Measurements from ENCODE around the gene CUL1. TPM values are rescaled to one million over a fixed set of nuclear protein-coding genes. Genes with fewer than 3 reads are reported as not detected.

The CUL1 gene
- total RNA-seq, 1 donor from 2014 or later, result 38.5 TPM

DNA sequence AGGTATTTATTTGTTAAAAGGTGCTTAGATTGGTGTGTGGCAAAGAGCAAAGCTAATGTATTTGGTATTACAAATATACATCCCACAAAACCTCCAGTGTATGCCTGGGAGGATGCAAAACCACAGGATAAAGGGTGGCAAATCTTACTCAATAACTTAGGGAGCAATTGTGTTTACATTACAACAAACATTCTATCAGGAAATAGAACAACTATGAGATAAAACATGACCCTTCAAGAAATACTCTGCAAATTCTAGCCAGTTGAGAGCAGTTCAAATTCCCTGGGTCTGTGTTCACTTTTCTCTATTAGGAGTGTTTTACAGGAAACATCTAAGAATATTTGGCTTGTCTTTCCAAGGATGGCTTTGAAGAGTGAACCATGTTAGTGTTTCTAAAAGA is 64.9 kb downstream of the CUL1 start:
- DNase-seq (ENCODE audit: extremely low spot score in 2 of 2), result no peak
- no peak overlapping the region for H3K27ac ChIP-seq
- H3K27me3 ChIP-seq, result no peaks in the 10 kb centered on the region
- no peaks in the 10 kb centered on the region for H3K4me1 ChIP-seq
- H3K4me3 ChIP-seq, result no peak overlapping the region
- no peaks in the 10 kb centered on the region for H3K9me3 ChIP-seq
- H3K36me3 ChIP-seq, result peaks cover 0 to 32% of the 10 kb centered on the region in 2 donors
- intact Hi-C loops (cut with DNase I), result no loop called here
- TF ChIP-seq POLR2A (IDR thresholded peaks at IDR 0.05) (no peak), POLR2AphosphoS5 (IDR thresholded peaks at IDR 0.05; ENCODE audit: insufficient read depth in 1 of 2, low read depth in 1 of 2) (no peak)
- TF ChIP-seq, protein P1, sequence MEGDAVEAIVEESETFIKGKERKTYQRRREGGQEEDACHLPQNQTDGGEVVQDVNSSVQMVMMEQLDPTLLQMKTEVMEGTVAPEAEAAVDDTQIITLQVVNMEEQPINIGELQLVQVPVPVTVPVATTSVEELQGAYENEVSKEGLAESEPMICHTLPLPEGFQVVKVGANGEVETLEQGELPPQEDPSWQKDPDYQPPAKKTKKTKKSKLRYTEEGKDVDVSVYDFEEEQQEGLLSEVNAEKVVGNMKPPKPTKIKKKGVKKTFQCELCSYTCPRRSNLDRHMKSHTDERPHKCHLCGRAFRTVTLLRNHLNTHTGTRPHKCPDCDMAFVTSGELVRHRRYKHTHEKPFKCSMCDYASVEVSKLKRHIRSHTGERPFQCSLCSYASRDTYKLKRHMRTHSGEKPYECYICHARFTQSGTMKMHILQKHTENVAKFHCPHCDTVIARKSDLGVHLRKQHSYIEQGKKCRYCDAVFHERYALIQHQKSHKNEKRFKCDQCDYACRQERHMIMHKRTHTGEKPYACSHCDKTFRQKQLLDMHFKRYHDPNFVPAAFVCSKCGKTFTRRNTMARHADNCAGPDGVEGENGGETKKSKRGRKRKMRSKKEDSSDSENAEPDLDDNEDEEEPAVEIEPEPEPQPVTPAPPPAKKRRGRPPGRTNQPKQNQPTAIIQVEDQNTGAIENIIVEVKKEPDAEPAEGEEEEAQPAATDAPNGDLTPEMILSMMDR (IDR thresholded peaks at IDR 0.05), result no peak

DNA sequence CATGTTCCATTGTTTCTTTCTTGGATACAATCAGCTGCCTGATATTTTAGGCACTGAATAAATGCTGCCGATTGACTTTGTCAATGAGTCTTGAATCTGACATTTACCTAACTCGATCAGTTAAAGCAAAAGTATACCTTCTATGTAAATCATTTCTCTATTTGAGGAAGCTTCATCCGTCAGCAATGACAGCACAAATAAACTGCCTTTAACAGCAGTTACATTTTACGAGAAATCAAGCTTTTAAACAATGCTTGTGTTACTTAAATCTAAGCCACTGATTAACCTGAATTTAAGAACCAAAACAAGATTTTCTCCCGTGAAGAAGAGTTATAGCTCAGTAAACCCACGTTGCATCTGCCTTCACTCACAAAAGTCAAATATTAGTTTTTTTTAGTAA is 71.3 kb downstream of the CUL1 start:
- Histone ChIP-seq H3K27me3 (no peaks in the 10 kb centered on the region), H3K9me3 (no peaks in the 10 kb centered on the region), H3K4me1 (no peaks in the 10 kb centered on the region), H3K27ac (no peak overlapping the region), H3K4me3 (no peak overlapping the region), H3K36me3 (peaks cover 0 to 59% of the 10 kb centered on the region in 2 donors)
- TF ChIP-seq POLR2AphosphoS5 (IDR thresholded peaks at IDR 0.05; ENCODE audit: insufficient read depth in 1 of 2, low read depth in 1 of 2), result no peak
- TF ChIP-seq, protein P1 (IDR thresholded peaks at IDR 0.05), result no peak
- no peak for TF ChIP-seq POLR2A (IDR thresholded peaks at IDR 0.05)
- DNase-seq (ENCODE audit: extremely low spot score in 2 of 2), result no peak
- intact Hi-C loops (cut with DNase I), result no loop called here

DNA sequence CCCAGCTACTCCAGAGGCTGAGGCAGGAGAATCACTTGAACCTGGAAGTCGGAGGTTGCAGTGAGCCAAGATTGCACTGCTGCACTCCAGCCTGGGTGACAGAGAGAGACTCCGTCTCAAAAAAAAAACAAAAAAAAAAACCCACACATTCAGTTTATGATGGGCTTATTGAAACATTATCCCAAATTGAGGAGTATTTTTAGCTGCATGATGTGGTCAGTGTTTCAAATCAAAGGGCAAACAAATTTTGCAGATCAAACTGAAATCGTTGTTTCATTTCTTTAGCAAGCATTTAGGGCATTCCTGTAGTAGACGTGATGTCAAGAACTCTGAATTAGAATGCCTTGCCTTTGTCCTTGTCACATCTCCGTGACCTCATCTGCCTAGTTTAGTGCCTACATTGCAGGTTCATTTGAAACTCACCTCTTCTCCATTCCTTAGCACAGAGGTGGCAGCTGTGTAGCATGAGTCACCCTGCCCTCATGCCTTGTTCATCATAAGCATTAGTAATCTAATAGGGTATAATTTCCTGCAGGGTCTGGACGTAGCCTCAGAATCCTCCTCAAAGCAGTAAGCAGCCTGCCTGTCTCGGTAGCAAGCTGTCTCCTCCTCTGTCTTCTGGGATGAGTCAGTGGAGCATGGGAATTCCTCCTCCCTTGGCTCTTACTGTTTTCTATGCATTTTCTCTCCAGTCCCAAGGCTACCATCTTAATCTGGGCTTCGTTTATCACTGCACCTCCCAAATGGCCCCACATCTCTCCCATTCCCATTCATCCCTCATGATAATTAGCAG is 73.8 kb downstream of the CUL1 start:
- TF ChIP-seq, protein P1 (IDR thresholded peaks at IDR 0.05), result no peak
- TF ChIP-seq POLR2A (IDR thresholded peaks at IDR 0.05) (no peak), POLR2AphosphoS5 (IDR thresholded peaks at IDR 0.05; ENCODE audit: insufficient read depth in 1 of 2, low read depth in 1 of 2) (no peak)
- Histone ChIP-seq H3K36me3 (peaks cover 0 to 50% of the 10 kb centered on the region in 2 donors), H3K9me3 (no peaks in the 10 kb centered on the region), H3K27me3 (no peaks in the 10 kb centered on the region), H3K4me1 (no peaks in the 10 kb centered on the region), H3K4me3 (no peak overlapping the region), H3K27ac (no peak overlapping the region)
- no peak for DNase-seq (ENCODE audit: extremely low spot score in 2 of 2)
- intact Hi-C loops (cut with DNase I), result no loop called here

DNA sequence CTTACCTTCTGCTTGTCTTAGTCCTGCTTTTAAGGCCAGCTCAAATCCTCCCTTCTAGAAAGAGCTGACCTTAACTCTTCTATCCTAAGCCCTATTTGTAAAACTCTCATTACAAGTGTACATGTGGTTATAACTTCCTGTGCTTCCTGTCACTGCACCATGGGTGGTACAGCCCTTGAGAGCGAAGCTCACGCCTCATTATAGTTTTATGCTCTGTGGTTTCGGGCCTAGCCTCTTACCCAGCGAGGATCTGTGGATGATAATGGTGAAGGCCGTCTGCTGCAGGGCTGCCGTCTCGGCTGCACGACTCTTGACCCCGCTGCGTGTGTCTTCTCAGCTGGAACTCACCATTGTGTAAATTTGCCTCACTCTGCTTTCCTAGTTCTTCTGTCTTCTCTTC is 74.6 kb downstream of the CUL1 start:
- Histone ChIP-seq H3K9me3 (no peaks in the 10 kb centered on the region), H3K4me3 (no peak overlapping the region), H3K36me3 (peaks cover 0 to 45% of the 10 kb centered on the region in 2 donors), H3K27me3 (no peaks in the 10 kb centered on the region), H3K4me1 (no peaks in the 10 kb centered on the region), H3K27ac (no peak overlapping the region)
- no peak for DNase-seq (ENCODE audit: extremely low spot score in 2 of 2)
- intact Hi-C loops (cut with DNase I), result no loop called here
- TF ChIP-seq POLR2A (IDR thresholded peaks at IDR 0.05) (no peak), POLR2AphosphoS5 (IDR thresholded peaks at IDR 0.05; ENCODE audit: insufficient read depth in 1 of 2, low read depth in 1 of 2) (no peak)
- TF ChIP-seq, protein P1 (IDR thresholded peaks at IDR 0.05), result no peak

DNA sequence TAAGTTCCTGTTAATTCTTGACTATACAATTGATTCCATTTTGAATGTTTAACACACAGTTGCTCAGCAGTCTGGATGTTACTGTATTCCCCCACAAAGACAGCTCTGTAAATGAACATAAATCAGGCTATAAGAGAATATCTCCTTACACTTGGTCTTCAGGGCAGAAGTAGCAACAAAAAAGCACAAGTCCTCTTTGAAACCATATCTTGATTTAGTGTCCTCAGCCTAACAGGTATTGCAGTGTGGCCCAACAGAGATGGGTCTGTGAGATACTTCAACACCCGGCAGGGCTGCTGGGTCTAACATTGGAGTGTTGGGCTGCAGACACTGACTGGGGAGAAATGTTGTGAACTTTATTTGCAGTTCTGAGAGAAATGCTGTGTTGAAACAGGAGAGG is 75.8 kb downstream of the CUL1 start:
- H3K27ac ChIP-seq, result no peak overlapping the region
- H3K27me3 ChIP-seq, result no peaks in the 10 kb centered on the region
- TF ChIP-seq POLR2A (IDR thresholded peaks at IDR 0.05) (no peak), POLR2AphosphoS5 (IDR thresholded peaks at IDR 0.05; ENCODE audit: insufficient read depth in 1 of 2, low read depth in 1 of 2) (no peak)
- TF ChIP-seq, protein P1 (IDR thresholded peaks at IDR 0.05), result no peak
- H3K4me1 ChIP-seq, result no peaks in the 10 kb centered on the region
- intact Hi-C loops (cut with DNase I), result no loop called here
- no peak overlapping the region for H3K4me3 ChIP-seq
- H3K36me3 ChIP-seq, result peaks cover 0 to 35% of the 10 kb centered on the region in 2 donors
- no peak for DNase-seq (ENCODE audit: extremely low spot score in 2 of 2)
- H3K9me3 ChIP-seq, result no peaks in the 10 kb centered on the region
